GM23338 (cell line): Measurements from ENCODE around the gene TOB2. TPM values are rescaled to one million over a fixed set of nuclear protein-coding genes. Genes with fewer than 3 reads are reported as not detected.

Experiments
- ATAC-seq: fragments of 200-7000 bp; cut with Tn5 transposase; 3 replicates; pipeline ENCODE4 v1.9.1; 2020
- DNase-seq: peaks from one replicate; pipeline ENCODE4 v3.0.0-alpha.2; 2015; ENCODE audit warnings: low spot score
- H2AFZ ChIP-seq: fragments of 200-600 bp; sonication (generic); 2 replicates; pipeline ENCODE4 v1.8.0; 2016; ENCODE audit warnings: antibody characterized with exemption, mild to moderate bottlenecking, moderate library complexity
- H3F3A ChIP-seq: fragments of 200-600 bp; sonication (generic); replicated peaks from 2 replicates; pipeline ENCODE4 v1.8.0; 2017; ENCODE audit warnings: antibody characterized with exemption, mixed run types, low read depth
- H3K27ac ChIP-seq: fragments of 200-600 bp; sonication (generic); 2 replicates; pipeline ENCODE4 v1.6.1; 2016; ENCODE audit warnings: low read depth
- H3K27me3 ChIP-seq: fragments of 200-600 bp; sonication (generic); 2 replicates; pipeline ENCODE4 v1.8.0; 2016; ENCODE audit warnings: mild to moderate bottlenecking, mixed run types, moderate library complexity; ENCODE audit not compliant: insufficient read depth
- H3K36me3 ChIP-seq: fragments of 200-600 bp; sonication (generic); 2 replicates; pipeline ENCODE4 v1.8.0; 2016; ENCODE audit warnings: mild to moderate bottlenecking; ENCODE audit not compliant: insufficient read depth
- H3K4me1 ChIP-seq: fragments of 200-600 bp; sonication (generic); 2 replicates; pipeline ENCODE4 v1.8.0; 2016; ENCODE audit warnings: mild to moderate bottlenecking, moderate library complexity; ENCODE audit not compliant: insufficient read depth
- H3K4me2 ChIP-seq: fragments of 200-600 bp; sonication (generic); 2 replicates; pipeline ENCODE4 v1.7.1; 2017; ENCODE audit warnings: mixed run types
- H3K4me3 ChIP-seq: fragments of 200-600 bp; sonication (generic); 2 replicates; pipeline ENCODE4 v1.6.1; 2016; ENCODE audit warnings: mixed run types
- H3K79me2 ChIP-seq: fragments of 200-600 bp; sonication (generic); replicated peaks from 2 replicates; pipeline ENCODE4 v1.8.0; 2017; ENCODE audit warnings: mild to moderate bottlenecking; ENCODE audit not compliant: insufficient read depth
- H3K9me2 ChIP-seq: fragments of 200-600 bp; sonication (generic); 2 replicates; pipeline ENCODE4 v1.8.0; 2017; ENCODE audit not compliant: insufficient read depth
- H4K20me1 ChIP-seq: fragments of 200-600 bp; sonication (generic); replicated peaks from 2 replicates; pipeline ENCODE4 v1.8.0; 2017; ENCODE audit warnings: mild to moderate bottlenecking; ENCODE audit not compliant: insufficient read depth
- H3K27ac Mint-ChIP-seq: 2 replicates; pipeline ENCODE4 v1.8.0; 2020; ENCODE audit warnings: inconsistent platforms, mild to moderate bottlenecking, moderate library complexity, mixed read lengths
- H3K27me3 Mint-ChIP-seq: 3 replicates; pipeline ENCODE4 v1.8.0; 2022; ENCODE audit warnings: low read depth, mild to moderate bottlenecking, moderate library complexity, mixed read lengths, inconsistent platforms; ENCODE audit not compliant: insufficient read depth, poor library complexity
- H3K36me3 Mint-ChIP-seq: 3 replicates; pipeline ENCODE4 v1.8.0; 2021; ENCODE audit warnings: low read depth, mild to moderate bottlenecking, inconsistent platforms, moderate library complexity, mixed read lengths
- H3K4me1 Mint-ChIP-seq: 3 replicates; pipeline ENCODE4 v1.8.0; 2020; ENCODE audit warnings: mild to moderate bottlenecking, inconsistent platforms, mixed read lengths
- H3K4me3 Mint-ChIP-seq: 3 replicates; pipeline ENCODE4 v1.8.0; 2021; ENCODE audit warnings: moderate library complexity, mild to moderate bottlenecking, inconsistent platforms, mixed read lengths
- H3K9me3 Mint-ChIP-seq: 3 replicates; pipeline ENCODE4 v1.8.0; 2020; ENCODE audit warnings: moderate library complexity, mild to moderate bottlenecking, inconsistent platforms, mixed read lengths
- CREB1 ChIP-seq: fragments of 250-450 bp; sonication (Bioruptor Pico); IDR thresholded peaks from 2 replicates; pipeline ENCODE4 v1.5.0; 2020; ENCODE audit warnings: low read depth, mild to moderate bottlenecking, moderate library complexity
- CTCF ChIP-seq, 2 experiments: fragments of 200-600 bp in 1 of 2; sonication (generic) in 1 of 2; conservative IDR thresholded peaks; 2 replicates each; pipeline versions ENCODE4 v1.5.1 to v1.6.1; 2016 to 2017; ENCODE audit warnings: antibody characterized with exemption in 2 of 2, low read depth in 2 of 2, mild to moderate bottlenecking in 2 of 2, moderate library complexity in 1 of 2
- ETS1 ChIP-seq: IDR thresholded peaks from 2 replicates; pipeline ENCODE4 v1.6.1; 2016; ENCODE audit warnings: antibody characterized with exemption
- EZH2 ChIP-seq: fragments of 200-600 bp; sonication (generic); IDR thresholded peaks from one replicate; pipeline ENCODE4 v1.8.0; 2017; ENCODE audit warnings: antibody characterized with exemption, mild to moderate bottlenecking, low read depth; ENCODE audit not compliant: unreplicated experiment
- EZH2phosphoT487 ChIP-seq: fragments of 200-600 bp; sonication (generic); IDR thresholded peaks from one replicate; pipeline ENCODE4 v1.8.1; 2018; ENCODE audit warnings: antibody characterized with exemption; ENCODE audit not compliant: unreplicated experiment
- JUNB ChIP-seq: IDR thresholded peaks from one replicate; pipeline ENCODE4 v1.6.1; 2016; ENCODE audit warnings: antibody characterized with exemption; ENCODE audit not compliant: unreplicated experiment
- NANOG ChIP-seq: IDR thresholded peaks from 2 replicates; pipeline ENCODE4 v1.6.1; 2016; ENCODE audit warnings: antibody characterized with exemption, borderline replicate concordance
- POLR2AphosphoS5 ChIP-seq: IDR thresholded peaks from 2 replicates; pipeline ENCODE4 v1.6.1; 2016; ENCODE audit warnings: antibody characterized with exemption, low read depth
- REST ChIP-seq: IDR thresholded peaks from one replicate; pipeline ENCODE4 v1.6.1; 2018; ENCODE audit warnings: antibody characterized with exemption; ENCODE audit not compliant: unreplicated experiment
- STAT1 ChIP-seq: IDR thresholded peaks from one replicate; pipeline ENCODE4 v1.6.1; 2016; ENCODE audit warnings: antibody characterized with exemption; ENCODE audit not compliant: unreplicated experiment
- ZNF114 ChIP-seq: fragments of 250-450 bp; sonication (Bioruptor Pico); IDR thresholded peaks from 2 replicates; pipeline ENCODE4 v1.5.0; 2020; ENCODE audit warnings: mild to moderate bottlenecking, moderate library complexity
- ZNF331 ChIP-seq: fragments of 250-450 bp; sonication (Bioruptor Pico); IDR thresholded peaks from 2 replicates; pipeline ENCODE4 v1.5.0; 2020; ENCODE audit warnings: low read depth, mild to moderate bottlenecking, moderate library complexity
- ZNF462 ChIP-seq: fragments of 250-450 bp; sonication (Bioruptor Pico); IDR thresholded peaks from 2 replicates; pipeline ENCODE4 v1.5.0; 2020; ENCODE audit warnings: mild to moderate bottlenecking, moderate library complexity
- long read RNA-seq: library from polyadenylated mRNA; unstranded; transcript quantifications from one replicate; pipeline ENCODE4 v2.0.0, GENCODE V29; 2020; ENCODE audit not compliant: unreplicated experiment
- polyA plus RNA-seq: library from polyadenylated mRNA; unstranded; fragments of >200 nt; fragmentation: Nextera tagmentation; extraction: Ambion mirVana; gene quantifications from 2 replicates; pipeline ENCODE4 v1.2.1, GENCODE V29; 2016
- total RNA-seq: library from RNA; depleted of rRNA; stranded (reverse); fragments of >200 nt; shearing (Covaris generic); gene quantifications from 2 replicates; pipeline ENCODE4 v1.2.3, GENCODE V29; 2014; rRNA removed

TOB2 gene
- total RNA-seq (43.0 and 47.2 TPM in 2 replicates), polyA plus RNA-seq (26.7 and 27.3 TPM in 2 replicates)
- long read RNA-seq, full-length matches to known transcripts = 5 of 8 reads
- long read RNA-seq, partial matches to known transcripts = 0 of 8 reads
- long read RNA-seq, other reads (novel, unspliced or antisense) = 3 of 8 reads

- peaks cover 11% of the 10 kb centered on the region; the same call in 1 of the 2 replicates for H3K36me3 ChIP-seq
- H3K79me2 ChIP-seq = peaks cover 43% of the 10 kb centered on the region
- peaks cover 17% of the 10 kb centered on the region for H3F3A ChIP-seq
- peaks cover 21% of the 10 kb centered on the region for H3K4me1 Mint-ChIP-seq
- peak within 1 kb of the TSS; percentile 99 for H3K27ac Mint-ChIP-seq
- H3K27me3 ChIP-seq = no peaks in the 10 kb centered on the region
- peak within 1 kb of the TSS; percentile 99 for H3K4me3 Mint-ChIP-seq
- no peak for TF ChIP-seq JUNB
- TF ChIP-seq POLR2AphosphoS5 = peak; percentile 100
- TF ChIP-seq CTCF (conservative IDR thresholded peaks at IDR 0.05; ENCODE audit: low read depth in 2 of 2) = no peak
- TF ChIP-seq ZNF462 (CRISPR knock-in tag) = no peak
- no peak for TF ChIP-seq EZH2
- TF ChIP-seq STAT1 = no peak
- TF ChIP-seq CREB1 (CRISPR knock-in tag) = peak; percentile 94
- TF ChIP-seq NANOG = no peak
- TF ChIP-seq EZH2phosphoT487 = no peak
- TF ChIP-seq ZNF114 (CRISPR knock-in tag) = no peak
- no peak for TF ChIP-seq ZNF331 (CRISPR knock-in tag)
- TF ChIP-seq ETS1 = peak; percentile 60; the same call in 1 of the 2 replicates
- TF ChIP-seq REST = peak; percentile 43
- peak; percentile 97 for DNase-seq
- H4K20me1 ChIP-seq = peaks cover 19% of the 10 kb centered on the region
- H3K4me2 ChIP-seq = peak within 1 kb of the TSS; percentile 100
- peak; percentile 31 for ATAC-seq
- peak within 1 kb of the TSS; percentile 99 for H3K27ac ChIP-seq
- peak within 1 kb of the TSS; percentile 99 for H3K4me3 ChIP-seq
- H3K4me1 ChIP-seq = peaks cover 5% of the 10 kb centered on the region
- H2AFZ ChIP-seq = no peak within 1 kb of the TSS
- H3K36me3 Mint-ChIP-seq = peaks cover 38% of the 10 kb centered on the region
- H3K27me3 Mint-ChIP-seq = peaks cover 36% of the 10 kb centered on the region
- H3K9me3 Mint-ChIP-seq = peaks cover 3% of the 10 kb centered on the region; the same call in 1 of the 3 replicates
- no peaks in the 10 kb centered on the region for H3K9me2 ChIP-seq
Measured at GRCh38 chr22:41446639-41447434, at the start of gene TOB2. TOB2 (minus strand) TSS chr22:41446801; CDS start chr22:41437345, 9,456 bp downstream.
